ENCODE measurements around the gene MED13L. TPM values are rescaled to one million over a fixed set of nuclear protein-coding genes. Genes with fewer than 3 reads are reported as not detected.

The MED13L gene
- total RNA-seq, 4 donors from 2014 or later: 158 to 247 (median 166) TPM

DNA sequence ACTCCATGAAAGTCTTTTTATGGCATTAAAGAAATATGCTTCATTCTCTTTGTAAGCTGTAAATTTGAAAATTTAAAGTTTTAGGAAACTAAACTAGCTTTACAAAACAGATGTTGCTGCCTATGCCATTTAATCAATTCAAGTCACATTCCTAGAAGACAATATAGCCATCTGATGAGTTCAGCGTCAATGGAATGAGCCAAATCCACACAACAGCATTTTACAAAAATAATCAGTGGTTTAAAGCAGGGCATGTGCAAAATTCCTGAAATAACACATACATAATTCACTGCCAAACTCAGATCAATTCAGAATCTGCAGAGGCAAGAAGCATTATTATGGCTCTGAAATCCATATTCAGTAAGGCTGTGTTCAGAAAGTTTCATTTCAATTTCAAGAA, 75.6 kb downstream of the MED13L start:
- TF ChIP-seq, protein P1, sequence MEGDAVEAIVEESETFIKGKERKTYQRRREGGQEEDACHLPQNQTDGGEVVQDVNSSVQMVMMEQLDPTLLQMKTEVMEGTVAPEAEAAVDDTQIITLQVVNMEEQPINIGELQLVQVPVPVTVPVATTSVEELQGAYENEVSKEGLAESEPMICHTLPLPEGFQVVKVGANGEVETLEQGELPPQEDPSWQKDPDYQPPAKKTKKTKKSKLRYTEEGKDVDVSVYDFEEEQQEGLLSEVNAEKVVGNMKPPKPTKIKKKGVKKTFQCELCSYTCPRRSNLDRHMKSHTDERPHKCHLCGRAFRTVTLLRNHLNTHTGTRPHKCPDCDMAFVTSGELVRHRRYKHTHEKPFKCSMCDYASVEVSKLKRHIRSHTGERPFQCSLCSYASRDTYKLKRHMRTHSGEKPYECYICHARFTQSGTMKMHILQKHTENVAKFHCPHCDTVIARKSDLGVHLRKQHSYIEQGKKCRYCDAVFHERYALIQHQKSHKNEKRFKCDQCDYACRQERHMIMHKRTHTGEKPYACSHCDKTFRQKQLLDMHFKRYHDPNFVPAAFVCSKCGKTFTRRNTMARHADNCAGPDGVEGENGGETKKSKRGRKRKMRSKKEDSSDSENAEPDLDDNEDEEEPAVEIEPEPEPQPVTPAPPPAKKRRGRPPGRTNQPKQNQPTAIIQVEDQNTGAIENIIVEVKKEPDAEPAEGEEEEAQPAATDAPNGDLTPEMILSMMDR (IDR thresholded peaks at IDR 0.05): no peak
- TF ChIP-seq POLR2A (IDR thresholded peaks at IDR 0.05): no peak
- no peak overlapping the region for H3K4me3 ChIP-seq (ENCODE audit: low read depth, poor library complexity, severe bottlenecking)
- WGBS, 2 donors: 39 to 58% methylated on average over 1 of the region's 1 CpG
- no peak for DNase-seq (ENCODE audit: low spot score in 2 of 2)
- intact Hi-C loops (cut with DNase I; ENCODE audit: low total_unique reads): no loop called here

DNA sequence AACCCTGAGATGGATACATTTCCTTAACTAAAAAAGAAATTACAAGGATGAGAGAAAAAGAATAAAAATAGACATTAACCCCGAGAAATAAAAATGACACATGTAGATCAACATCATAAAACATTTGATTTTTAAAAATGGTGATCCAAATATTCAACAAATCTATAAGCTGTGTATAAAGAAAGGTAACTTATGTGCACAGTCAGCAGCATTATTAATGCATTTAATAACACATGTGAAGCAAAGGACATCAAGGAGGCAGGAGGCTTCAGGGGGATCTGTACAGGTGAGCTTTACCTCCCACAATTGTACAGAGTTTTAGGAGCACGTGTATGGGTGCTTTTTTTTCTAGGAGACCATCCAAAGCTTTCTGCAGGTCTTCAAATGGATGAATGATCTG, 76.1 kb downstream of the MED13L start:
- intact Hi-C loops (cut with DNase I; ENCODE audit: low total_unique reads): no loop called here
- WGBS, 2 donors: 77 to 82% methylated on average over 2 of the region's 2 CpGs
- TF ChIP-seq POLR2A (IDR thresholded peaks at IDR 0.05): no peak
- TF ChIP-seq, protein P1 (IDR thresholded peaks at IDR 0.05): no peak
- DNase-seq (ENCODE audit: low spot score in 2 of 2): no peak
- no peak overlapping the region for H3K4me3 ChIP-seq (ENCODE audit: low read depth, poor library complexity, severe bottlenecking)

DNA sequence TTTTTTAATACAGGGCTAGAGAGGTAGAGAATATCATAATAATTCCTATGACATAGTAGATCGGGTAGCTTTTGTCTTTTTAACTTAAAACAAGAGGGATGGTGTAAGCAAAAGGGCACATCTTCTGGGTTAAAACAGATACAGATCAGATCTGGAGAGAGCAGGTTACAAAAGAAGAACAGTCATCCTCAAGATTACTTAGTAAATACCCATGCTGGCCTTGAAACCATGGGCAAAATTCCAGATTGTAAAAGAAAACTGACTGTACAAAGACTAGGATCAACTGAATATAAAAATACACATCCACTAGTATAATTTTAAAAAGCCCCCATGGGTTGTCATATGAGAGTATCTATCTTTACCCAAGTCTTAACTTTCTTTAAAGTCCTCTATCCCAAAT, 76.7 kb downstream of the MED13L start:
- 93 to 95% methylated on average over 1 of the region's 1 CpG for WGBS, 2 donors
- TF ChIP-seq POLR2A (IDR thresholded peaks at IDR 0.05): no peak
- TF ChIP-seq, protein P1 (IDR thresholded peaks at IDR 0.05): no peak
- DNase-seq (ENCODE audit: low spot score in 2 of 2): no peak
- intact Hi-C loops (cut with DNase I; ENCODE audit: low total_unique reads): no loop called here
- no peak overlapping the region for H3K4me3 ChIP-seq (ENCODE audit: low read depth, poor library complexity, severe bottlenecking)

DNA sequence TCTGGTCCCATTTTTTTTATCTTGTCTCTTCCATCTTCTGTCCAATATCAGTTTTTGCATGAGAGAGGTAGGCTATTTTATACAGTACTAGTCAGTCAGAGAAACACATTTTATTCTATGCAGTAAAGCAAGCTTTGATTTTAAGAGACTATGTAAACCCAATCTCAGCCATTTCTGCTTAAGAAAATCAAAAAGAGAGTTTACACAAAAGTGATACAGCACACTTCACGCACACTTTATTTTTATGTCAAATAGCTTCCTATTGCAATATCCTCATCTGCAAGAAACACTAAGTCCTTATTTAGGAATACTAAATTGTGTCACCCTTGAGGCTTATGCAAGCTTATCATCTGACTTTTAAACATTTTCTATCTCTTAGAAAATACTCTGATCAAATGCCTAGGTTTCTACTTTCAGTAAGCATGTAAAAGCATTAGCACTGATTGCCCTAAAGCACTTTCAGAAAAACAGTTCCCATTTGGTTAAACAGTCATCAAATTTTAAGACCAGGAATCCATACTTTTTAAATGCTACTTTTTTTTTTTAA, 78.3 kb downstream of the MED13L start:
- H3K4me3 ChIP-seq (ENCODE audit: low read depth, poor library complexity, severe bottlenecking): no peak overlapping the region
- DNase-seq (ENCODE audit: low spot score in 2 of 2): no peak
- intact Hi-C loops (cut with DNase I; ENCODE audit: low total_unique reads): no loop called here
- TF ChIP-seq, protein P1 (IDR thresholded peaks at IDR 0.05): no peak
- no peak for TF ChIP-seq POLR2A (IDR thresholded peaks at IDR 0.05)
- WGBS, 2 donors: 85 to 90% methylated on average over 1 of the region's 1 CpG

DNA sequence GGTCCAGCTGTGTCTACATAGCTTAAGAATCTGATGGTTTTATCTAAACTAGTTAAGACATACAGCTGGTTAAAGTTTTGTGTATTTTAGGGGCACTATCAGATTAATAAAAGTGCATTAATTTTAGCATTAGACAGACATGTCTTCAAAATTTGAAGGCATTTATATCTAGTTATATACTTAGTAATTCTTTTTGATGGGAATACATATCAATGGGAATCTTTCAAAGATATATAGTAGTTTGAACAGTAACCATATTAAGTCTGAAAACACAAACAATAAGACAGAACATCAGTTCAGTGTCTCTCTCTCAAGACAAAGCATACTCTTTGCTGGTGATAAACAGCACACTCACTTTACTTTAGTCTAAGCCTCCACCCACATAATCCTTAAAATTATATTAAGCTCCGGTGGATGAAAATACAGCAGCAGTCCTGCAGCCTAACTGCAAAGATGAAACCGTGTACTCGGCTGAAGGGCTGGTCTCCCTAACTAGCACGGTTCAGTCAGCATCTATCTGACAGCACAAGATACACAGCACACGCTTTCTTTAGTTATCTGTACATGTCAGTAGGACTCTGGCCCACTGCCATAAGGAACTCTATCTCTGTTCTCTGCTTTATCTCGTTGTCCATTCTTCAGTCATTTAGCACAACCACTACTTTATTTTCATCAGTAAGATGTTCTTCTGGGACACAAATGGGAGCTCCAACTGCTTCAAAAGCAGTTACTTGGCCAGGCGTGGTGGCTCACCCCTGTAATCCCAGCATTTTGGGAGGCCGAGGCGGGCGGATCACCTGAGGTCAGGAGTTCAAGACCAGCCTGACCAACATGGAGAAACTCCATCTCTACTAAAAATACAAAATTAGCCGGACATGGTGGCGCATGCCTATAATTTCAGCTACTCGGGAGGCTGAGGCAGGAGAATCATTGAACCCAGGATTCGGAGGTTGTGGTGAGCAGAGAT, 80.5 kb downstream of the MED13L start:
- DNase-seq (ENCODE audit: low spot score in 2 of 2): no peak
- TF ChIP-seq POLR2A (IDR thresholded peaks at IDR 0.05): no peak
- TF ChIP-seq, protein P1 (IDR thresholded peaks at IDR 0.05): no peak
- intact Hi-C loops (cut with DNase I; ENCODE audit: low total_unique reads): no loop called here
- H3K4me3 ChIP-seq (ENCODE audit: low read depth, poor library complexity, severe bottlenecking): no peak overlapping the region
- 79 to 81% methylated on average over 14 of the region's 14 CpGs for WGBS, 2 donors

Measured in lower leg skin (tissue), 4 donors.